Uterus (tissue), 2 donors: Measurements from ENCODE around the gene PDZD8.

Experiments used
- CTCF ChIP-seq, 4 experiments: fragments of 200-600 bp in 2 of 4; fragments of 450-650 bp in 2 of 4; sonication (generic) in 2 of 4; IDR thresholded peaks; one replicate each; pipeline ENCODE4 v1.5.1; 2016 to 2019; ENCODE audit warnings: antibody characterized with exemption in 4 of 4, mild to moderate bottlenecking in 2 of 4, moderate library complexity in 1 of 4
- POLR2A ChIP-seq, 2 donors: fragments of 450-650 bp; IDR thresholded peaks; one replicate each; pipeline ENCODE4 v1.6.1; 2016; ENCODE audit warnings: antibody characterized with exemption in 2 of 2, mild to moderate bottlenecking in 1 of 2, moderate library complexity in 1 of 2

GRCh38 chr10:117399341-117400196, 24.3 kb upstream of the PDZD8 start:
- TF ChIP-seq POLR2A (IDR thresholded peaks at IDR 0.05): no peak
- no peak for TF ChIP-seq CTCF (IDR thresholded peaks at IDR 0.05)
